ENCODE measurements around the gene GALNT18.

GALNT18 gene

GRCh38 chr11:11498195-11498594, 123.6 kb downstream of the GALNT18 start:
- no peak for DNase-seq (ENCODE audit: low spot score)

DNA sequence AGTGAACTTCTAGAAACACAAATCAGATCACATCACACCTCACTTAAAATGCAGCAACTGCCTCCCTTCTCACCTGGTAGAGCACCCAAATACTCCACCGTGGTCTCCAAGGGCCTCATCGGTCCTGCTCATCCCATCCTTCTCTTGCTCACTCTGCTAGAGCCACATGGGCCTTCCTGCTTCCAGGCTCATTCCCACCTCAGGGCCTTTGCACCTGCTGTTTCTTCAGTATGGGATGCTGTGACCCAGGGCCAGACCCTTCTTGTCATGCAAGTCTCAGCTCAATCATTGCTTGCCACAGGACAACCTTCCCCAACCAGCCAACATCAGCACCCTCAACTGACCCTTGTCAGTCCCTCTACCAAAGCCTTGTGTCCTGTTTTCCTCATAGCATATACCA, 124.9 kb downstream of the GALNT18 start:
- DNase-seq (ENCODE audit: low spot score): no peak

DNA sequence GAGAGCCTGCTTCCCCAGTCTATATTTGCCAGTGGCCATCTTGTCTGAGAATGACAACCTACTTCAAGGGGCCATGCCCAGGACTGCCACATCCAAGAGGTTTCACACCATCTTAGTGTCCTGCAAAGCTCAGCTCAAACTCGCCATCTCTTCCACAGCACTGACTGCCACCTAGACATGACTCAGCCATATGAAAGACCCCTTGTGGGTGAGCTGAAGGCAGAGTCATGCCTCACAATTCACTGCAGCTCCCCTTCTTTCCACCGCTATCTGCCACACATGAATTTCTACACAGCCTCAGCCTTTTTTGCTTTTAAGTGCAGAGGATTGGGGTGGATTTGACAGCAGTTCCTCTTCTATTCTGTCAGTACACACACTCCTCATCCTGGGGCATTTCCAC, 127.5 kb downstream of the GALNT18 start:
- no peak for DNase-seq (ENCODE audit: low spot score)

DNA sequence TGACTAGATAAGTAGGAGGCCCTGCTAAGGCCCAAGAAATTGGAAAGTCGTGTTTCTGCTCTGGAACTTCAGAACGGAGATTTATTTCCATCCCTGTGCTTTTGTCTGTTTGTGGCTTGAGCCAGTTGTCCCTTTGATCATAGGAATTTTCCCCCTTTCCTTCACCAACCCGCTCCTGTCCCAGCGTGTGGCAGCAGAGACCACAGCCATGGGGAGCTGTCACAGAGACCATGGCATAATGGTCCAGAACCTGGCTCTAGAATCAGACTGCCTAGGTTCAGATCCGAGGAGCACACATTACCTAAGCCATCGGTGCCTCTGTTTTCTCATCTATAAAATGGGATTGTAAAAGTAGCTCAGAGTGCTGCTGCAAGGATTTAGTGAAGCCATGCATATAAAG, 128.1 kb downstream of the GALNT18 start:
- no peak for DNase-seq (ENCODE audit: low spot score)

- no peak for DNase-seq (ENCODE audit: low spot score)
Measured at GRCh38 chr11:11491589-11491988, 130.2 kb downstream of the GALNT18 start.

- DNase-seq (ENCODE audit: low spot score): no peak
Measured at GRCh38 chr11:11491014-11491413, 130.8 kb downstream of the GALNT18 start.

DNA sequence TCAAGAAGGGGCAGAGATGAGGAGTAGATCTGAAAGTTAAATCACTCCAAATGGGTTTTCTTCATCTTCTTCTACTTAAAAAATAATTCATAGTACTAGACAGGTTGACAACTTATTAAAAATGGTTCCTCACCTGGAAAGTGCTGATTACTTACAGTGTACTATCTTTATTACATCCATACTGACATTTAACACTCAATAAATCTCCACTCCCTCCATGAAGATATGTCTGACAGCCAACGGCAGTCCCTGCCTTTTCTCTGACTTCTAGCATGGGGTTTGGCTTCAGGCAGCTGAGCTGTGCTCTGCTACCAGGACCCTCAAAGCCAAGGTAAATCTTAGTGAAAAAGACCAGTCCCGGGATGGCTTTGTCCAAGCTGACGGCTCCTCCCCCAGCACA, 135.4 kb downstream of the GALNT18 start:
- DNase-seq (ENCODE audit: low spot score): no peak

DNA sequence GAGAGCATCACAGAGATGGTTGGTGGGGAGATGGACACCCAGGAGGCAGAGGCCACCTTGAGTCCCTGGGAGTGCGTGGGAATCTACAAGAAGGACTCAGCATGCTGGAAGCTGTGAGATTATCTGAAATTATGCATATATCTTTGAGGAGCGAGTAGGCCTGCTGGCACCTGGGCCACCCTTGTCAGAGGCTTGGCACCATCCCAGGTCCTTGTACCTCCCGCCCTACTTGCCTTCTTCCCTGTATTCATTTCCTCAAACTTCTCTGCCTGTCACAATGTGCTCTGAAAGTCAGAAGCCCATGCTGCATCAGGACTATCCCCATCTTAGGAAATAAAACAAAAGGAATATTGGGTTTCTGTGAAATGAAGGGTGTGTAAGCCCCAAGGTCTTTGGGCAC, 135.8 kb downstream of the GALNT18 start:
- no peak for DNase-seq (ENCODE audit: low spot score)

DNA sequence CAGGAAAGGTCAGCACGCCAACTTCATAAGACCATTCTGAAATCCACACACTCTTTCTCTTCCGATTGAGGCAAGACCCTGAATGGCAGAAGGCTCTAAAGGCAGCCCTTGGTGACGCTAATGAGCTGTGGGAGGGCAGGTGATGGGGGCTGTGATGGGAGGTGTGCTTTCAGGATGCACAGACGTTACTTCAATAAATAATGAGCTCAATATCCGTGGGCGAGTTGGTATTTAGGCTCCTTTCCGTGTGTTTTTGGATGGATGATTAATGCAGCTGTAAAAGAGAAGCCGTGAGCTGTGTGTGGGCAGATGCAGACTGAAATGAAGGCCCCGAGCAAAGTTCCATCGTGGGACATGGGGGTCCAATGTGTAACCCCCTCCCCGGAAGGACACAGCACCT, 138.2 kb downstream of the GALNT18 start:
- no peak for DNase-seq (ENCODE audit: low spot score)

GRCh38 chr11:11482730-11483129, 139.1 kb downstream of the GALNT18 start:
- no peak for DNase-seq (ENCODE audit: low spot score)

- no peak for DNase-seq (ENCODE audit: low spot score)
Measured at GRCh38 chr11:11481371-11481770, 140.4 kb downstream of the GALNT18 start.

DNA sequence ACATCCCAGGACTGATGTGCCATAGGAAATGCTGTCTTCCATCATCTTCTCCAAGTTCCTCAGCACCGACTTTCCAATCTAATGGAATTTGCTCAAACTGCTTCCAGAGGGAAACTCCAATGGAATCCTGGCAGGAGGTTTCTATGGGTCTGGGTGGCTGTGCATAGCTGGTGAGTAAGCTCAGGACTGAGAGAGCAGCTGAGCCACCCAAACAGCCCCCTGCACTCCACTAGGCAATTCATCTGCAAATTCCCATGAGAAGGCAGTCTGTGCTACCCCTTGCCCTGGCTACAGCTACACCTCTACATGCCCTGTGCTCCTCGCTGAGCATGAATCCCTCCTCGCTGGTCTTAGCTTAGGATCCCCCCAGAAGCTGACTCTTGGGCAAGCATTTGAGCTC, 140.8 kb downstream of the GALNT18 start:
- no peak for DNase-seq (ENCODE audit: low spot score)

DNA sequence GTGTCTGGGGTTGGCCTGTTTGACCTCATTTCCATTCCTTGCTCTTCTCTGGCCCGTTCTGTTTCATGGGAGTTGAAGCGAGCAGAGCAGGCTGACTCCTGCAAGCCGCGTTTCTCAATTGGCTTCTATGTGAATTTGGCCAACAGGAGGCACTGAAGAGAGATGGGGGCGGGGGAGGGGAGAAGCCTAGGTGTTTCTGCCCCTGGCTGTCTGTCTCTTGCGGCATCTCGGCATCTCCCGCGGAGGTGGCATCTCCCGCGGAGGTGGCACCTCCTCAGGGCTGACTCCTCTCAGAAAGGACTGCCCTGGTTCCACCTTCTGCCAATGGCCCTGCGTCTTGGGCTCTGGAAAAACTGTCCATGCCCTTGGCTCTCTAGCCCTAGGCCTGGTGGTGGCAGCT, 143.1 kb downstream of the GALNT18 start:
- no peak for DNase-seq (ENCODE audit: low spot score)

GRCh38 chr11:11477695-11478420, 143.9 kb downstream of the GALNT18 start:
- DNase-seq (ENCODE audit: low spot score): no peak

DNA sequence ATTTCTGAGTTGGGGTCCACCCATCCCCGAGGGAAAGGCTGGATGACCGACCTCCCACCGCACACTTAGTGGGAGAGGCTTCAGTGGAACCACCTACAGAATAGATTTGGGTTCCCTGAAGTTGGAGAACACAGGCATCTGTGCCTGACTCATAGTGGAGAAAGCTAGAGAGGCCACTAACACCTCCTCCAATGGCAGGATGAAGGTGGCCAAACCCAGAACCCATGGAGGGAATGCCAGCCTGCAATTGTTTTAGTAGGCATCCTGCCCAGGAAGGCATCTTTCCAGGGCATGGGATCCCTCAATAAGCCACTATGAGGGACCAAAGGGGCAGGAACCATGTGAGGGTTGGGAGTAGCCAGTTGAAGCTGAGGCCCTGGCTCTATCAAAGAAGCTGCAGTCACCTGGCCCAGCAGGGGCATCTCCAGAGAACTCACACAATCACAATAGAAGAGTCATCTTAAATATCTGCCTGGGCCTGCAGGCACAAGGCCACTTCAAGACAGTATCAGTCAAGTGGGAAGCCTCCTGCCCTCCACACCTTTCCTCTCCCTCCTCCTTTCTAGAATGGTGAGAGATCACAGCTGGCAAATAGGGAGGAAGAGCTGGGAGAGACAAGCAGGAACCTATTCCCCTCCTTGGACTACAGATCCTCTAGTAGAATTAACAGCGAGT, 144.7 kb downstream of the GALNT18 start:
- no peak for DNase-seq (ENCODE audit: low spot score)

- no peak for DNase-seq (ENCODE audit: low spot score)
Measured at GRCh38 chr11:11476499-11476898, 145.3 kb downstream of the GALNT18 start.

- DNase-seq (ENCODE audit: low spot score): no peak
Measured at GRCh38 chr11:11472106-11472505, 149.7 kb downstream of the GALNT18 start.

- DNase-seq (ENCODE audit: low spot score): no peak
Measured at GRCh38 chr11:11471201-11471600, 150.6 kb downstream of the GALNT18 start.

GRCh38 chr11:11468954-11469353, 152.9 kb downstream of the GALNT18 start:
- no peak for DNase-seq (ENCODE audit: low spot score)

DNA sequence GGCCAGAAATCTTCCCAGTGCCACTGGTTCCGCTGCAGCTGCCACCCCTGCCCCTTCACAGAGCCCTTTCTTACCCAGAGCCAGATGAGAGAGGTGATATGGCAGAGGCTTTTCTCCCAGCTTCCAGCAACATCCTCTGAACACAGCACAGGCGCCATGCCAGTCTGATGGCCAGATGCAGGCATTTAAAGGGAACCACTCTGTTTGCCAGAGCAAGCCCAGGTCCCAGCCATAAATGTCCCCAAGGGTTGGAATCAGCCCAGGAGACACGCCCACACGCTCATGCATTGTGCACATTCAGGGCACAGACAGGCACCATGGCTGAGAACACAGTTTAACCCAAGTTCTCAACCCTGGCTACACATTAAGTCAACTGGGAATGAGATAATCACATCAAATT, 154.5 kb downstream of the GALNT18 start:
- no peak for DNase-seq (ENCODE audit: low spot score)

- DNase-seq (ENCODE audit: low spot score): peak; percentile 31
Measured at GRCh38 chr11:11464555-11464954, 157.2 kb downstream of the GALNT18 start.

GRCh38 chr11:11463405-11463804, 158.4 kb downstream of the GALNT18 start:
- no peak for DNase-seq (ENCODE audit: low spot score)

- no peak for DNase-seq (ENCODE audit: low spot score)
Measured at GRCh38 chr11:11461473-11461872, 160.3 kb downstream of the GALNT18 start.

- DNase-seq (ENCODE audit: low spot score): no peak
Measured at GRCh38 chr11:11459578-11459977, 162.2 kb downstream of the GALNT18 start.
